Smooth muscle cell (in vitro differentiated cells): ENCODE results near the gene ERMP1. TPM values are rescaled to one million over a fixed set of nuclear protein-coding genes. Genes with fewer than 3 reads are reported as not detected.

Experiments
- DNase-seq: peaks from one replicate; lab custom pipeline; 2025; ENCODE audit not compliant: unreplicated experiment; lab: John Stamatoyannopoulos, UW
- H2AFZ ChIP-seq: fragments of 200-600 bp; sonication (generic); 2 replicates; pipeline ENCODE4 v1.6.0; 2016; ENCODE audit warnings: antibody characterized with exemption, low read depth, mild to moderate bottlenecking
- H3F3A ChIP-seq: fragments of 200-600 bp; sonication (generic); 2 replicates; pipeline ENCODE4 v1.6.0; 2017; ENCODE audit warnings: antibody characterized with exemption, low read depth
- H3K27ac ChIP-seq: fragments of 200-600 bp; sonication (generic); 2 replicates; pipeline ENCODE4 v1.5.1; 2016; ENCODE audit warnings: low read depth, mild to moderate bottlenecking
- H3K27me3 ChIP-seq: fragments of 200-600 bp; sonication (generic); 2 replicates; pipeline ENCODE4 v1.6.1; 2016; ENCODE audit warnings: low read depth, mild to moderate bottlenecking
- H3K36me3 ChIP-seq: fragments of 200-600 bp; sonication (generic); 2 replicates; pipeline ENCODE4 v1.5.1; 2016; ENCODE audit warnings: low read depth
- H3K4me1 ChIP-seq: fragments of 200-600 bp; sonication (generic); 2 replicates; pipeline ENCODE4 v1.5.1; 2016; ENCODE audit warnings: low read depth
- H3K4me2 ChIP-seq: fragments of 200-600 bp; sonication (generic); 2 replicates; pipeline ENCODE4 v1.6.0; 2016; ENCODE audit warnings: mild to moderate bottlenecking
- H3K4me3 ChIP-seq: fragments of 200-600 bp; sonication (generic); 2 replicates; pipeline ENCODE4 v1.5.1; 2016; ENCODE audit warnings: mild to moderate bottlenecking
- H3K79me2 ChIP-seq: fragments of 200-600 bp; sonication (generic); 2 replicates; pipeline ENCODE4 v1.6.0; 2016; ENCODE audit warnings: low read depth, mild to moderate bottlenecking
- H3K9ac ChIP-seq: fragments of 200-600 bp; sonication (generic); 2 replicates; pipeline ENCODE4 v1.6.0; 2016; ENCODE audit warnings: low read depth
- H3K9me3 ChIP-seq: fragments of 200-600 bp; sonication (generic); replicated peaks from 2 replicates; pipeline ENCODE4 v1.5.1; 2016; ENCODE audit warnings: low read depth
- H4K20me1 ChIP-seq: fragments of 200-600 bp; sonication (generic); 2 replicates; pipeline ENCODE4 v1.6.0; 2016; ENCODE audit warnings: low read depth
- WGBS: methylation state at CpG from one replicate; pipeline ENCODE4 v1.1.7; 2016; ENCODE audit warnings: low lambda C conversion rate; 5-methylcytosine and 5-hydroxymethylcytosine counted together
- polyA plus RNA-seq: library from polyadenylated mRNA; unstranded; fragments of >200 nt; fragmentation: Nextera tagmentation; extraction: Ambion mirVana; gene quantifications from 2 replicates; pipeline ENCODE4 v1.2.1, GENCODE V29; 2016
- total RNA-seq: library from RNA; depleted of rRNA; stranded (reverse); fragments of >200 nt; gene quantifications from 2 replicates; pipeline ENCODE4 v1.2.3, GENCODE V29; 2014
- TF ChIP-seq, protein P1 (sequence below): fragments of 200-600 bp; sonication (generic); IDR thresholded peaks from 2 replicates; pipeline ENCODE4 v1.5.1; 2017; ENCODE audit warnings: borderline replicate concordance, mild to moderate bottlenecking, antibody characterized with exemption; ENCODE audit not compliant: insufficient read depth, poor library complexity, severe bottlenecking

Gene ERMP1
- total and polyA plus RNA-seq, 2 experiments from 2014 or later = 2.1 to 10.7 TPM

GRCh38 chr9:5825895-5826622 is 6.9 kb downstream of the ERMP1 start:
- Histone ChIP-seq H3K4me2 (no peak overlapping the region), H3K9ac (no peak overlapping the region), H4K20me1 (no peaks in the 10 kb centered on the region), H3F3A (no peaks in the 10 kb centered on the region), H3K79me2 (no peaks in the 10 kb centered on the region), H3K36me3 (no peaks in the 10 kb centered on the region), H3K4me3 (no peak overlapping the region), H2AFZ (no peak overlapping the region), H3K27ac (no peak overlapping the region), H3K9me3 (no peaks in the 10 kb centered on the region), H3K27me3 (no peaks in the 10 kb centered on the region), H3K4me1 (no peaks in the 10 kb centered on the region)
- TF ChIP-seq, protein P1, sequence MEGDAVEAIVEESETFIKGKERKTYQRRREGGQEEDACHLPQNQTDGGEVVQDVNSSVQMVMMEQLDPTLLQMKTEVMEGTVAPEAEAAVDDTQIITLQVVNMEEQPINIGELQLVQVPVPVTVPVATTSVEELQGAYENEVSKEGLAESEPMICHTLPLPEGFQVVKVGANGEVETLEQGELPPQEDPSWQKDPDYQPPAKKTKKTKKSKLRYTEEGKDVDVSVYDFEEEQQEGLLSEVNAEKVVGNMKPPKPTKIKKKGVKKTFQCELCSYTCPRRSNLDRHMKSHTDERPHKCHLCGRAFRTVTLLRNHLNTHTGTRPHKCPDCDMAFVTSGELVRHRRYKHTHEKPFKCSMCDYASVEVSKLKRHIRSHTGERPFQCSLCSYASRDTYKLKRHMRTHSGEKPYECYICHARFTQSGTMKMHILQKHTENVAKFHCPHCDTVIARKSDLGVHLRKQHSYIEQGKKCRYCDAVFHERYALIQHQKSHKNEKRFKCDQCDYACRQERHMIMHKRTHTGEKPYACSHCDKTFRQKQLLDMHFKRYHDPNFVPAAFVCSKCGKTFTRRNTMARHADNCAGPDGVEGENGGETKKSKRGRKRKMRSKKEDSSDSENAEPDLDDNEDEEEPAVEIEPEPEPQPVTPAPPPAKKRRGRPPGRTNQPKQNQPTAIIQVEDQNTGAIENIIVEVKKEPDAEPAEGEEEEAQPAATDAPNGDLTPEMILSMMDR = no peak
- no peak for DNase-seq
- 95% methylated on average over 2 of the region's 2 CpGs for WGBS

DNA sequence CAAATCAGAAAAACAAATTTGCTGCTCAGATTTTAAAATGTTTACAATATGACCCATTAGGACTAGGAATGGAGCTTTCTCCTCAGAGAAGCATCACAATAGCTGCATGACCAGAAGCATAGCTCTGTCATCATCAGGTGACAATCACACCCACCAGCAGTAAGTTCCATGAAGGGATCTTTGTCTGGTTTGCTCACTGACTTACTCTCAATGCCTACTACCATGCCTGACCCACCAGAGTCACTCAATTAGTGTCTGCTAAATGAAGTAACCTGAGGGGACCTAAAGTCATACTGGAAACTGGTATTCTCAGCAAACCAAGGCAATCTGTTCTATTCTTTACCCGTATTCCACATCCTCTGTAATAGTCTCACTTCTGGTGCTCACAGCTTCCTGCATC is 7.7 kb downstream of the ERMP1 start:
- Histone ChIP-seq H3K4me2 (no peak overlapping the region), H3K27me3 (no peaks in the 10 kb centered on the region), H3K9ac (no peak overlapping the region), H3F3A (no peaks in the 10 kb centered on the region), H3K4me1 (no peaks in the 10 kb centered on the region), H3K36me3 (no peaks in the 10 kb centered on the region), H3K9me3 (no peaks in the 10 kb centered on the region), H4K20me1 (no peaks in the 10 kb centered on the region), H3K79me2 (no peaks in the 10 kb centered on the region), H2AFZ (no peak overlapping the region), H3K4me3 (no peak overlapping the region), H3K27ac (no peak overlapping the region)
- 93% methylated on average over 1 of the region's 1 CpG for WGBS
- TF ChIP-seq, protein P1 = no peak
- no peak for DNase-seq

DNA sequence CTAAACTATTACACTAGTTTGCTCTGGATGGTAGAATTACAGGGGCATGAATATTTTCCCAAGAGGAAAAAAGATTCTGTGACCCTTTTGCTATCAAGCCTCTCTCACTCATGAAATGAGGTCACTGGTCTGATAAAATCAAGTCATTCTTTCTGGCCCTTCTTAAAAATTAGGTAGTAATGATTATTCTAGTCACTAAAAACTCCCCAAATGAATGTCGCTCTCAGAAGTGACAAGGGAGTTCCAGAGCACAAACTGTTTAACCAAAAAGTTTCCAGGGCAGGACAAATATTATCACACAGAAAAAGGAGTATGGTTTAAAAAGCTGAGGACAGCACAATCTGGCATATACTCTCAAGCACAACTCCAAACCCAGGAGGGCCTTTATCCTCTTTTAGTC is 12.5 kb downstream of the ERMP1 start:
- Histone ChIP-seq H3K79me2 (no peaks in the 10 kb centered on the region), H3F3A (no peaks in the 10 kb centered on the region), H3K9me3 (no peaks in the 10 kb centered on the region), H4K20me1 (no peaks in the 10 kb centered on the region), H3K27me3 (no peaks in the 10 kb centered on the region), H3K27ac (no peak overlapping the region), H3K36me3 (no peaks in the 10 kb centered on the region), H3K4me1 (no peaks in the 10 kb centered on the region), H3K4me3 (no peak overlapping the region), H2AFZ (no peak overlapping the region), H3K4me2 (no peak overlapping the region), H3K9ac (no peak overlapping the region)
- DNase-seq = no peak
- TF ChIP-seq, protein P1 = no peak
- 96% methylated on average over 1 of the region's 1 CpG for WGBS

DNA sequence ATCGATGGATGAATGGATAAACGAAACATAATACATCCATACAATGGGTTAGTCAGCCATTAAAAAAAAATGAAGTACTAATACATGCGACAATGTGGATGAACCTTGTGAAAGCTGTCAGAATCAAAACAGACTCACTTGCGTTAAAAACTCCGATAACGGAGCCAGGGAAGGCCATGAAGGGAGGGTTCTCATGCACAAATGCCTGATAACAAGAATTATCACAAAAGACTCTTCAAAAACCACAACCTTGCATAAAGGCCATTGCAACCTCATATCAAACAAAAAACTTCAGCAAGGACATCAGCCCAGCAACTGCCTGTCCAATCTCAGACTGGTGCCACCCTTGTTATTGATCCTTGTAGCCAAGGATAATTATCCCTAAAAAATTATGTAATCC is 13.7 kb downstream of the ERMP1 start:
- Histone ChIP-seq H2AFZ (no peak overlapping the region), H3K27ac (no peak overlapping the region), H4K20me1 (no peaks in the 10 kb centered on the region), H3K36me3 (no peaks in the 10 kb centered on the region), H3K4me3 (no peak overlapping the region), H3F3A (no peaks in the 10 kb centered on the region), H3K4me2 (no peak overlapping the region), H3K9me3 (no peaks in the 10 kb centered on the region), H3K9ac (no peak overlapping the region), H3K79me2 (no peaks in the 10 kb centered on the region), H3K4me1 (no peaks in the 10 kb centered on the region), H3K27me3 (no peaks in the 10 kb centered on the region)
- WGBS = 96% methylated on average over 6 of the region's 6 CpGs
- TF ChIP-seq, protein P1 = no peak
- DNase-seq = no peak
